CD4-positive, alpha-beta T cell treated with Interleukin-10 for 1 hour (primary cell): ENCODE measurements around the gene BACE1.
"Not testable (repeated sequence)": the region's sequence is repeated elsewhere in the genome, so short reads cannot be mapped to it uniquely, and the experiment has no call there.

Source experiments
- DNase-seq: peaks from one replicate; pipeline ENCODE4 v3.0.0-alpha.2; 2020

The BACE1 gene

GRCh38 chr11:117272175-117272574 lies 43.9 kb downstream of the BACE1 start:
- not testable (repeated sequence) for DNase-seq

GRCh38 chr11:117271208-117271607 lies 44.8 kb downstream of the BACE1 start:
- DNase-seq, result no peak

GRCh38 chr11:117269856-117270255 lies 46.2 kb downstream of the BACE1 start:
- no peak for DNase-seq

GRCh38 chr11:117265745-117266144 lies 50.3 kb downstream of the BACE1 start:
- no peak for DNase-seq

GRCh38 chr11:117264624-117265323 lies 51.3 kb downstream of the BACE1 start:
- not testable (repeated sequence) for DNase-seq

- DNase-seq, result no peak
These were observed 56.6 kb downstream of the BACE1 start for GRCh38 chr11:117259417-117259816.

GRCh38 chr11:117258576-117258975 lies 57.5 kb downstream of the BACE1 start:
- DNase-seq, result no peak

GRCh38 chr11:117256573-117256972 lies 59.5 kb downstream of the BACE1 start:
- no peak for DNase-seq

- no peak for DNase-seq
These were observed 60.1 kb downstream of the BACE1 start for GRCh38 chr11:117255966-117256365.

- no peak for DNase-seq
These were observed 64.5 kb downstream of the BACE1 start for GRCh38 chr11:117251506-117251905.

GRCh38 chr11:117249571-117249970 lies 66.5 kb downstream of the BACE1 start:
- DNase-seq, result no peak

GRCh38 chr11:117248341-117248740 lies 67.7 kb downstream of the BACE1 start:
- no peak for DNase-seq

GRCh38 chr11:117239295-117239694 lies 76.8 kb downstream of the BACE1 start:
- DNase-seq, result no peak

GRCh38 chr11:117238221-117238620 lies 77.8 kb downstream of the BACE1 start:
- no peak for DNase-seq
